IMR-90 (cell line): Measurements from ENCODE around the gene MRTFA. TPM values are rescaled to one million over a fixed set of nuclear protein-coding genes. Genes with fewer than 3 reads are reported as not detected.

ENCODE experiments used
- ATAC-seq: fragments of 200-7000 bp; cut with Tn5 transposase; 2 replicates; pipeline ENCODE4 v1.9.1; 2020; ENCODE audit warnings: low read depth, mild to moderate bottlenecking, moderate library complexity
- BruUV-seq: library from RNA; stranded (reverse); fragments of 400-500 nt; replicated peaks from 2 replicates; lab custom pipeline; 2021; lab: Mats Ljungman, UMichigan
- CTCF ChIA-PET: fragments of 300-600 bp; formaldehyde crosslinking; extraction: SDS; loops from one replicate; lab custom pipeline; 2021; ENCODE audit warnings: antibody characterized with exemption; lab: Yijun Ruan, JAX
- POLR2A ChIA-PET: fragments of 300-600 bp; sonication (Branson Sonifier 250); formaldehyde crosslinking; loops from one replicate; lab custom pipeline; 2022; ENCODE audit warnings: antibody characterized with exemption; ENCODE audit not compliant: unreplicated experiment; lab: Charles Lee
- DNase-seq: peaks from one replicate; pipeline ENCODE4 v3.0.0; 2013
- H2AFZ ChIP-seq: replicated peaks from 2 replicates; pipeline ENCODE3; 2013; ENCODE audit warnings: low read length, mild to moderate bottlenecking; ENCODE audit not compliant: poor library complexity
- H2AK5ac ChIP-seq: 2 replicates; pipeline ENCODE4 v1.6.1; 2013; ENCODE audit warnings: low read depth, low read length, inconsistent platforms
- H2AK9ac ChIP-seq: replicated peaks from 2 replicates; pipeline ENCODE3; 2013; ENCODE audit warnings: mild to moderate bottlenecking, low read depth, low read length, moderate library complexity; ENCODE audit not compliant: poor library complexity
- H2BK120ac ChIP-seq: 2 replicates; pipeline ENCODE4 v1.6.1; 2013; ENCODE audit warnings: low read depth, low read length, inconsistent platforms
- H2BK15ac ChIP-seq: 3 replicates; pipeline ENCODE4 v1.6.1; 2013; ENCODE audit warnings: low read depth, low read length, inconsistent platforms
- H2BK20ac ChIP-seq: 2 replicates; pipeline ENCODE4 v1.6.1; 2013; ENCODE audit warnings: low read depth, mild to moderate bottlenecking, inconsistent platforms, low read length, moderate library complexity
- H2BK5ac ChIP-seq: 2 replicates; pipeline ENCODE4 v1.6.1; 2013; ENCODE audit warnings: mild to moderate bottlenecking, low read depth, low read length, inconsistent platforms; ENCODE audit not compliant: poor library complexity, severe bottlenecking
- H3K14ac ChIP-seq: replicated peaks from 2 replicates; pipeline ENCODE4 v1.6.1; 2013; ENCODE audit warnings: low read depth, low read length, inconsistent platforms
- H3K18ac ChIP-seq: 2 replicates; pipeline ENCODE4 v1.6.1; 2013; ENCODE audit warnings: low read depth, low read length, control low read depth
- H3K23ac ChIP-seq: 2 replicates; pipeline ENCODE4 v1.6.1; 2013; ENCODE audit warnings: low read depth, low read length, inconsistent platforms
- H3K27ac ChIP-seq: 2 replicates; pipeline ENCODE4 v1.5.1; 2013; ENCODE audit warnings: mild to moderate bottlenecking, control low read depth, low read length; ENCODE audit not compliant: insufficient read depth
- H3K27me3 ChIP-seq: 2 replicates; pipeline ENCODE4 v1.6.1; 2013; ENCODE audit warnings: low read length; ENCODE audit not compliant: control insufficient read depth, insufficient read depth
- H3K36me3 ChIP-seq: 2 replicates; pipeline ENCODE4 v1.6.1; 2013; ENCODE audit warnings: low read length, mixed read lengths; ENCODE audit not compliant: control insufficient read depth, insufficient read depth
- H3K4ac ChIP-seq: 2 replicates; pipeline ENCODE4 v1.6.1; 2013; ENCODE audit warnings: low read depth, low read length, inconsistent platforms
- H3K4me1 ChIP-seq: 2 replicates; pipeline ENCODE4 v1.6.1; 2013; ENCODE audit warnings: low read length, mixed read lengths; ENCODE audit not compliant: control insufficient read depth, insufficient read depth
- H3K4me2 ChIP-seq: 2 replicates; pipeline ENCODE4 v1.6.1; 2013; ENCODE audit warnings: low read depth, mild to moderate bottlenecking, control low read depth, low read length, moderate library complexity
- H3K4me3 ChIP-seq: 2 replicates; pipeline ENCODE4 v1.5.1; 2013; ENCODE audit warnings: low read depth, mild to moderate bottlenecking, control low read depth, low read length, moderate library complexity; ENCODE audit not compliant: insufficient read depth
- H3K56ac ChIP-seq: 2 replicates; pipeline ENCODE4 v1.6.1; 2013; ENCODE audit warnings: low read length, inconsistent platforms; ENCODE audit not compliant: insufficient read depth; ENCODE audit errors: extremely low read depth
- H3K79me1 ChIP-seq, 2 experiments: 2 replicates each; pipeline ENCODE4 v1.6.1; 2013; ENCODE audit warnings: low read length in 2 of 2, inconsistent platforms in 1 of 2, low read depth in 1 of 2
- H3K9ac ChIP-seq: 2 replicates; pipeline ENCODE4 v1.6.1; 2013; ENCODE audit warnings: low read depth, low read length, control low read depth
- H3K9me1 ChIP-seq: 2 replicates; pipeline ENCODE4 v1.6.1; 2013; ENCODE audit warnings: low read length, inconsistent platforms; ENCODE audit not compliant: insufficient read depth
- H3K9me3 ChIP-seq: 2 replicates; pipeline ENCODE4 v1.6.1; 2013; ENCODE audit warnings: low read length; ENCODE audit not compliant: control insufficient read depth, insufficient read depth
- H4K20me1 ChIP-seq: 2 replicates; pipeline ENCODE4 v1.6.1; 2013; ENCODE audit warnings: low read length, inconsistent platforms; ENCODE audit not compliant: insufficient read depth
- H4K5ac ChIP-seq: 2 replicates; pipeline ENCODE4 v1.6.1; 2013; ENCODE audit warnings: mild to moderate bottlenecking, low read depth, low read length, control low read depth
- H4K8ac ChIP-seq, 2 experiments: 2 replicates each; pipeline ENCODE4 v1.6.1; 2013; ENCODE audit warnings: low read depth in 2 of 2, low read length in 2 of 2, control low read depth in 1 of 2, inconsistent platforms in 1 of 2
- H4K91ac ChIP-seq: 2 replicates; pipeline ENCODE4 v1.6.1; 2013; ENCODE audit warnings: low read depth, low read length, inconsistent platforms; ENCODE audit not compliant: insufficient read depth
- CEBPB ChIP-seq: IDR thresholded peaks from 2 replicates; pipeline ENCODE4 v1.6.1; 2012; ENCODE audit warnings: low read depth, low read length, improper control_type of control experiment
- CTCF ChIP-seq: conservative IDR thresholded peaks from 2 replicates; pipeline ENCODE4 v1.5.1; 2012; ENCODE audit warnings: mild to moderate bottlenecking, low read depth, low read length, improper control_type of control experiment
- MAZ ChIP-seq: IDR thresholded peaks from 2 replicates; pipeline ENCODE4 v1.6.1; 2012; ENCODE audit warnings: low read depth, mild to moderate bottlenecking, low read length, improper control_type of control experiment, moderate library complexity, borderline replicate concordance
- RFX5 ChIP-seq: IDR thresholded peaks from 2 replicates; pipeline ENCODE4 v1.8.0; 2012; ENCODE audit warnings: low read depth, mild to moderate bottlenecking, low read length, moderate library complexity
- SMC3 ChIP-seq: fragments of 150-350 bp; IDR thresholded peaks from 2 replicates; pipeline ENCODE4 v1.6.1; 2016; ENCODE audit warnings: low read depth, mild to moderate bottlenecking, antibody characterized with exemption, low read length, moderate library complexity
- WGBS, 2 experiments: methylation state at CpG; one replicate each; pipeline versions ENCODE4 v1.1.5 to v1.1.7; 2013; ENCODE audit warnings: missing lambda C conversion rate in 2 of 2; ENCODE audit not compliant: insufficient read length in 1 of 2; ENCODE audit errors: extremely low coverage in 2 of 2; 5-methylcytosine and 5-hydroxymethylcytosine counted together
- dilution Hi-C: fragments of 300-500 bp; cut with HindIII; formaldehyde crosslinking; loops from one replicate; pipeline ENCODE4 v1.14.3; 2018; ENCODE audit warnings: low sequenced_read_pairs; ENCODE audit not compliant: unreplicated experiment
- in situ Hi-C: fragments of 300-500 bp; cut with MboI; formaldehyde crosslinking; loops from 3 replicates; pipeline ENCODE4 v1.14.3; 2019; ENCODE audit warnings: low sequenced_read_pairs, inconsistent platforms, mixed read lengths
- intact Hi-C: fragments of 100-400 bp; cut with micrococcal nuclease; formaldehyde crosslinking; loops from 2 replicates; pipeline ENCODE4 v1.10.0; 2022
- polyA plus RNA-seq, 3 experiments: library from polyadenylated mRNA; depleted of rRNA; stranded (reverse); fragments of >200 nt; gene quantifications; 2 replicates each; pipeline ENCODE4 v1.2.3, GENCODE V29; 2012; ENCODE audit warnings: low replicate concordance in 1 of 3
- total RNA-seq: library from RNA; depleted of rRNA; stranded (reverse); fragments of >200 nt; gene quantifications from 2 replicates; pipeline ENCODE4 v1.2.3, GENCODE V29; 2012

MRTFA gene
- total and polyA plus RNA-seq, 2 of the 4 experiments (the other 2 are of a cell fraction): 12.5 to 17.2 TPM

GRCh38 chr22:40572976-40573375 is 63.5 kb downstream of the MRTFA start:
- no peak overlapping the region for H2AK5ac ChIP-seq
- TF ChIP-seq RFX5 (no peak), MAZ (no peak), CTCF (no peak), SMC3 (no peak), CEBPB (peak; percentile 80)
- dilution Hi-C loops: no loop called here
- no peak overlapping the region for H4K5ac ChIP-seq
- no peak overlapping the region for H4K91ac ChIP-seq
- no peak overlapping the region for H3K27ac ChIP-seq
- no peak overlapping the region for H4K8ac ChIP-seq
- H3K4me1 ChIP-seq: peaks cover 3% of the 10 kb centered on the region; the same call in 1 of the 2 replicates
- H3K56ac ChIP-seq: no peak overlapping the region
- H3K23ac ChIP-seq: no peak overlapping the region
- no peak overlapping the region for H3K4me2 ChIP-seq
- H3K79me1 ChIP-seq: peaks cover 38 to 84% of the 10 kb centered on the region in 2 experiments
- ChIA-PET CTCF (interaction anchor here (0.6 kb wide), 1 partner anchor 85 kb away, joined by 5 read pairs; no protein-coding TSS in a partner anchor), POLR2A (no interaction called here)
- intact Hi-C loops: no loop called here
- H3K4ac ChIP-seq: no peak overlapping the region
- no peak overlapping the region for H2BK20ac ChIP-seq
- in situ Hi-C loops: no loop called here
- H3K9ac ChIP-seq: no peak overlapping the region
- no peak overlapping the region for H2BK15ac ChIP-seq
- peaks cover 40% of the 10 kb centered on the region for H4K20me1 ChIP-seq
- no peak overlapping the region for H3K14ac ChIP-seq
- H2BK120ac ChIP-seq: no peak overlapping the region
- no TSS peak for BruUV-seq
- H3K36me3 ChIP-seq: peaks cover 1% of the 10 kb centered on the region; the same call in 1 of the 2 replicates
- no peak overlapping the region for H2BK5ac ChIP-seq
- no peaks in the 10 kb centered on the region for H3K27me3 ChIP-seq
- ATAC-seq: no peak
- peaks cover 10% of the 10 kb centered on the region for H3K9me1 ChIP-seq
- H3K18ac ChIP-seq: no peak overlapping the region
- no peak overlapping the region for H2AK9ac ChIP-seq
- H2AFZ ChIP-seq: no peak overlapping the region
- no CpG with 5 or more reads among the region's 2 CpGs for WGBS, 2 experiments
- no peak for DNase-seq
- no peak overlapping the region for H3K4me3 ChIP-seq
- no peaks in the 10 kb centered on the region for H3K9me3 ChIP-seq
